HL-60 (cell line): Measurements from ENCODE around the gene AGAP1.

Experiments used
- GABPA ChIP-seq: IDR thresholded peaks from 2 replicates; pipeline ENCODE4 v1.6.1; 2012; ENCODE audit warnings: low read depth
- POLR2AphosphoS5 ChIP-seq: IDR thresholded peaks from 2 replicates; pipeline ENCODE4 v1.6.1; 2012; ENCODE audit warnings: low read depth
- SPI1 ChIP-seq: IDR thresholded peaks from 2 replicates; pipeline ENCODE4 v1.6.1; 2012; ENCODE audit warnings: low read depth, mild to moderate bottlenecking, borderline replicate concordance
- TF ChIP-seq, protein P1 (sequence below): IDR thresholded peaks from one replicate; pipeline ENCODE4 v1.5.1; 2011; ENCODE audit warnings: low read length, control low read depth, inconsistent platforms; ENCODE audit not compliant: insufficient read depth
- TF ChIP-seq, protein P2 (sequence below): IDR thresholded peaks from 2 replicates; pipeline ENCODE4 v1.6.1; 2012; ENCODE audit warnings: low read depth; ENCODE audit not compliant: insufficient replicate concordance

DNA sequence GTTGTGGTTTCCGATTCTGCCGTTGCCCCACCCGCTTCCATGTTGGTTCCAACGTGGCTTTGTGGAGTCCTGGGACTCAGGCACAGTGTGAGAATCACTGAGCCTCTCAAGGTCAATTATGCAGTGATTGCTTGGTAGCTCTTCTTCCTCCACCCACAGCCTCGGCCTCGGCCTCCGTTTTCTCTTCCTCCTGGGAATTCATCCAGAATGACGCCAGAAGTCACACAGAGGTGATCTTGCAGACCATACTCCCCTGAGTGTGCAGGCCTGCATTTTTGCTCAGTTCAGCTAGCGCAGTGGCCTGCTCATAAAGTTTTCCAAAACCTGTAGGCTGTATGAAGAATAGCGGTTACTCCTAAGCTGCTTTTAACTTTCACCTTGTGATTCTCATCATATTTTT is 401.0 kb downstream of the AGAP1 start:
- TF ChIP-seq, protein P1, sequence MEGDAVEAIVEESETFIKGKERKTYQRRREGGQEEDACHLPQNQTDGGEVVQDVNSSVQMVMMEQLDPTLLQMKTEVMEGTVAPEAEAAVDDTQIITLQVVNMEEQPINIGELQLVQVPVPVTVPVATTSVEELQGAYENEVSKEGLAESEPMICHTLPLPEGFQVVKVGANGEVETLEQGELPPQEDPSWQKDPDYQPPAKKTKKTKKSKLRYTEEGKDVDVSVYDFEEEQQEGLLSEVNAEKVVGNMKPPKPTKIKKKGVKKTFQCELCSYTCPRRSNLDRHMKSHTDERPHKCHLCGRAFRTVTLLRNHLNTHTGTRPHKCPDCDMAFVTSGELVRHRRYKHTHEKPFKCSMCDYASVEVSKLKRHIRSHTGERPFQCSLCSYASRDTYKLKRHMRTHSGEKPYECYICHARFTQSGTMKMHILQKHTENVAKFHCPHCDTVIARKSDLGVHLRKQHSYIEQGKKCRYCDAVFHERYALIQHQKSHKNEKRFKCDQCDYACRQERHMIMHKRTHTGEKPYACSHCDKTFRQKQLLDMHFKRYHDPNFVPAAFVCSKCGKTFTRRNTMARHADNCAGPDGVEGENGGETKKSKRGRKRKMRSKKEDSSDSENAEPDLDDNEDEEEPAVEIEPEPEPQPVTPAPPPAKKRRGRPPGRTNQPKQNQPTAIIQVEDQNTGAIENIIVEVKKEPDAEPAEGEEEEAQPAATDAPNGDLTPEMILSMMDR, result no peak
- TF ChIP-seq, protein P2, sequence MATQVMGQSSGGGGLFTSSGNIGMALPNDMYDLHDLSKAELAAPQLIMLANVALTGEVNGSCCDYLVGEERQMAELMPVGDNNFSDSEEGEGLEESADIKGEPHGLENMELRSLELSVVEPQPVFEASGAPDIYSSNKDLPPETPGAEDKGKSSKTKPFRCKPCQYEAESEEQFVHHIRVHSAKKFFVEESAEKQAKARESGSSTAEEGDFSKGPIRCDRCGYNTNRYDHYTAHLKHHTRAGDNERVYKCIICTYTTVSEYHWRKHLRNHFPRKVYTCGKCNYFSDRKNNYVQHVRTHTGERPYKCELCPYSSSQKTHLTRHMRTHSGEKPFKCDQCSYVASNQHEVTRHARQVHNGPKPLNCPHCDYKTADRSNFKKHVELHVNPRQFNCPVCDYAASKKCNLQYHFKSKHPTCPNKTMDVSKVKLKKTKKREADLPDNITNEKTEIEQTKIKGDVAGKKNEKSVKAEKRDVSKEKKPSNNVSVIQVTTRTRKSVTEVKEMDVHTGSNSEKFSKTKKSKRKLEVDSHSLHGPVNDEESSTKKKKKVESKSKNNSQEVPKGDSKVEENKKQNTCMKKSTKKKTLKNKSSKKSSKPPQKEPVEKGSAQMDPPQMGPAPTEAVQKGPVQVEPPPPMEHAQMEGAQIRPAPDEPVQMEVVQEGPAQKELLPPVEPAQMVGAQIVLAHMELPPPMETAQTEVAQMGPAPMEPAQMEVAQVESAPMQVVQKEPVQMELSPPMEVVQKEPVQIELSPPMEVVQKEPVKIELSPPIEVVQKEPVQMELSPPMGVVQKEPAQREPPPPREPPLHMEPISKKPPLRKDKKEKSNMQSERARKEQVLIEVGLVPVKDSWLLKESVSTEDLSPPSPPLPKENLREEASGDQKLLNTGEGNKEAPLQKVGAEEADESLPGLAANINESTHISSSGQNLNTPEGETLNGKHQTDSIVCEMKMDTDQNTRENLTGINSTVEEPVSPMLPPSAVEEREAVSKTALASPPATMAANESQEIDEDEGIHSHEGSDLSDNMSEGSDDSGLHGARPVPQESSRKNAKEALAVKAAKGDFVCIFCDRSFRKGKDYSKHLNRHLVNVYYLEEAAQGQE, result no peak
- TF ChIP-seq POLR2AphosphoS5 (no peak), SPI1 (no peak), GABPA (no peak)
